NCI-H1105 (cell line): Measurements from ENCODE around the gene FAM131B.

ENCODE experiments used
- DNase-seq: peaks from one replicate; lab custom pipeline; 2025; lab: John Stamatoyannopoulos, UW

FAM131B gene

DNA sequence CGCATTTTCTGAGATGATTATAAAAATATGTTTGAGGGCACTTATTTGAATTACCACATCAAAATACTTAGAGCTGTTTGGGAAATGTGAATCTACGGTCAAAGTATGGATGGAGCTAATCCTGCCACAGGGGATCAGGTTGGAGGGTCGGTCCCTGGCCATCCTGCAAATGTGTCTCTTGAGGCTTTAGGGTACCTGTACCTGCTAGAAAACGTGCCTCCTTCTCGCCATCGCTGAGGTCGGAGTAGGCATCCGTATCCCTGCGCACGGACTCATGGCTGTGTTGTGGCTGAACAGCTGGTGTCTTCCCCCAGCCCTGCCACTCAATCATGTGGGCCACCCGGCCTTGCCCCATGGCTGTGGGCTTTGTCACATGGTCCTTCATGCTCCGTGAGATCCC, 3.9 kb downstream of the FAM131B start:
- DNase-seq, result no peak

- no peak for DNase-seq
Observed at GRCh38 chr7:143356414-143357050, 6.0 kb downstream of the FAM131B start.

GRCh38 chr7:143355450-143356385, 6.8 kb downstream of the FAM131B start:
- no peak for DNase-seq

DNA sequence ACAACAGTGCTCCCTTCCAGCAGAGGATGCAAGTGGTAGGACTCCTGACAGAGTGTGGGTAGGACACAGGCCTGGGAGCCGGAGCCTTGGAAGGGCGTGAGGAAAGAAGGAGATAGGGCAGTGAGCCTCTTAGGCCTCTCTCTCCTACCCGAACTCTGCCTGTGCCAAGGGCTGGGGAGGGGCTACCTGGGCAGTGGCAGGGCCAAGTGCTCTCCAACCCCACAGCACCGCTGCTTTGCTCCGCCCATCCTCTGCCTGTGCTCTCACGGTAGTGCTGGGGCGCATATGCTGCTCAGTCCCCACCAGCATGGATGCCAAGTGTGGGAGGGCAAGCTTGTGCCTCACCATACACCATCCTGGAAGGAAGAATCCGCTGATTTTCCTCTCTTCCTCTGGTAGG, 7.5 kb downstream of the FAM131B start:
- DNase-seq, result no peak

GRCh38 chr7:143354376-143354775, 8.1 kb downstream of the FAM131B start:
- no peak for DNase-seq

- no peak for DNase-seq
Observed at GRCh38 chr7:143352531-143353002, 9.9 kb downstream of the FAM131B start.

DNA sequence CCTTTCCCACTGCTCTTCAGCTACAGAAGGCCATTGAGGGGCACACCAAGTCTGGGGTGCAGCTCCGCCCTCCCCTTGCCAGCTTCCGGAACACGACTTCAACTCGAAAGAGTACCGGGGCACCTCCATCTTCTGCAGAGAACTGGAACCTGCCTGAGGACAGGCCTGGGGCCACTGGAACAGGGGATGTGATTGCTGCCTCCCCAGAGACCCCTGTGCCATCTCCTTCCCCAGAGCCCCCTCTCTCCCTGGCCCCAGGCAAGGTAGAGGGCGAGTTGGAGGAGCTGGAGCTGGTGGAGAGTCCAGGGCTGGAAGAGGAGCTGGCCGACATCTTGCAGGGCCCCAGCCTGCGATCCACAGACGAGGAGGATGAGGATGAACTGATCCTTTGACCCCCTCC, 10.9 kb downstream of the FAM131B start:
- no peak for DNase-seq

- DNase-seq, result no peak
Observed at GRCh38 chr7:143351060-143351459, 11.5 kb downstream of the FAM131B start.

DNA sequence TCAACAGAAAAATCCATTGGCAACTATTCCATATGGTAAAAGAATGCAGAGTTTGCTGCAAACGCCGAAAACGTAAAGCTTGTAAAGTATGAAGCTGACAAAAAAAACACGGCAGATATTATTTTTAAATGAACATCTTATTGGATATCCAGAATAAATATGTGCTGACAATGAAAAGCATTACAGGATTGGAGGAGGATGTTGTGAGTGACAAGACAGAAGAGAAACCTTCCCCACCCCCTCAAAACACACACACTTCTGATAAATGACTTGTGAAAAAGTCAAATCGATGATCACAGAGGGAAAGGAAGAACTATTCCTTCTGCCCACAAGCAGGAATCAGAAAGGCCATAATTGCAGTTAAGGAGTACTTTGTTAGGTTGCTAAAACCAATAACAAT, 14.6 kb downstream of the FAM131B start:
- no peak for DNase-seq

GRCh38 chr7:143346018-143346417, 16.5 kb downstream of the FAM131B start:
- no peak for DNase-seq

DNA sequence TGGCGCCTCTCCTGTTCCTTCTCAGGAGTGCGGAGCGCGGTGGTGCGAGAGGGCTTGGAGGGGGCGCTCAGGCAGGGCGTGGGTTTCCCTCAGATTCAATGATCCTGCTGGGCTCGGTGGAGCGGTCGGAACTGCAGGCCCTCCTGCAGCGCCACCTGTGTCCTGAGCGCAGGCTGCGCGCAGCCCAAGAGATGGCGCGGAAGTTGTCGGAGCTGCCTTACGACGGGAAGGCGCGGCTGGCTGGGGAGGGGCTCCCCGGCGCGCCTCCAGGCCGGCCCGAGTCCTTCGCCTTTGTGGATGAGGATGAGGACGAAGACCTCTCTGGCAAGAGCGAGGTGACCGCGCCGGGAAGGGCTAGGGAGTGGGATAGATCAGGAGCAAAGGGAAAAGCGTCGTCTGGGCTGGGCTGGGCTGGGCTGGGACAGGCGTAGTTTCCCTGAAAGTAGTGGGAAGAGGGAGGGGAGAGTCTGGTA, 17.0 kb downstream of the FAM131B start:
- DNase-seq, result peak; percentile 66

GRCh38 chr7:143343596-143343995, 18.9 kb downstream of the FAM131B start:
- no peak for DNase-seq

DNA sequence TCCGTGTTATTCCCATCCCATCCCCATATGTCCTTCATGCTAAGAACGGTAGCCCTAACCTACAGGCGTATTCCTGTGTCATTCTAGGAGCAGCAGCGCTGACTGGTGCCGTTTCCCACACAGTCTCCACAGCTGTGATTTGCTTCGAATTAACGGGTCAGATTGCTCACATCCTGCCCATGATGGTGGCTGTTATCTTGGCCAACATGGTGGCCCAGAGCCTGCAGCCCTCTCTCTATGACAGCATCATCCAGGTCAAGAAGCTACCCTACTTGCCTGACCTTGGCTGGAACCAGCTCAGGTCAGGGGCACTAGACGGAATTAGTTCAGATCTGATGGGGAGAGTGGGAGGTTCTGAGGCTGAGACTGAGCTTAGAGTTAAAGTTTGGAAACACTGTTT, 20.7 kb downstream of the FAM131B start:
- DNase-seq, result no peak

- DNase-seq, result no peak
Observed at GRCh38 chr7:143337216-143337615, 25.3 kb downstream of the FAM131B start.

- no peak for DNase-seq
Observed at GRCh38 chr7:143334244-143334643, 28.3 kb downstream of the FAM131B start.

- DNase-seq, result no peak
Observed at GRCh38 chr7:143331179-143331801, 31.2 kb downstream of the FAM131B start.

DNA sequence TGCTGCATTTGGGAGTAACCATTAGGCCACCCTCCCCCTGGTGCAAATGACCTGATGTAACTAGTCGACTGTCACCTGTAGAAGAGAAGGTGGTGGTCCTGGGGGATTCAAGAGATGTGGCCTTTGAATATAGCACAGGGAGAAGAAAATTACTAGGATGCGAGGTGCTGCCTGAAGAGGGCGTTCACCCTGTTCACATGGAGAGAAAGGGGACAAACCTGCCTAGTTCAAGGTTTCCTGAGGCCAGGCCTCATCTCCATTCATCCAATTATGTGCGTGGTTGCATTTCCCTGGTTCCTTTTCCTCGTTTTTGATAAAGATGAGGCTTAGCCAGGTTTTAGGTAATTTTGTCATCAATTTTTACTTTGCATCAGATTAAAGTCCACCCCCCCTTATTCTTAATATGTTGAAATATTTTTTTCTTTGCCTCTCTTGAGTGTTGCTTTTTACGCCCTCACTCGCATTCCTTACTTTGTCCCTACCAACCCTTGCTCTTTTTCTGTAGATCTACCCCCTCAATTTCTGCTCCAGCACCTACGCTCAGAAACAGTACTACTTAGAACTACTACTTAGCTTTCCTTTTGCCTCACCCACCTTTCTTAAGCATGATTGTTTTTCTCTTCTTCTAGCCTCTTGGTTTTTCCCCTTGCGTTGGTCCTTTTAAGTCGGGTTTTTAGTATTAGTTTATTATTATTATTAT, 32.9 kb downstream of the FAM131B start:
- no peak for DNase-seq

DNA sequence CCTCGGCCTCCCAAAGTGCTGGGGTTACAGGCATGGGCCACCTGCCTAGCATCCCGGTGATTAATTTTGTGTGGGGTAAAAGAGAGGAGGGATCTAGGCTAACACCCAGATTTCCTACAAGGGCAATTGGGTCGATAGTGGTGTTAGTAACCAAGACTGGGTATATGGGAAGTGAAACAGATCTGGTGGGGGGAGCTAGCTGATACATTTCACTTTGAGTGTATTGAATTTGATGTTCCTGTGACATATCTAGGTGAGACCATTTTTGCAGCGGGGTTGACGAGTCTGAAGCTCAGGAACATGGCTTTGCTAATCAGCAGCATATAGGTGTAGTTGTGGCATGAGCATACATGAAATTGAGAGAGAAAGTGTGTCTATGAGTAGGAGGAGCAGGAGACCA, 34.6 kb downstream of the FAM131B start:
- no peak for DNase-seq

DNA sequence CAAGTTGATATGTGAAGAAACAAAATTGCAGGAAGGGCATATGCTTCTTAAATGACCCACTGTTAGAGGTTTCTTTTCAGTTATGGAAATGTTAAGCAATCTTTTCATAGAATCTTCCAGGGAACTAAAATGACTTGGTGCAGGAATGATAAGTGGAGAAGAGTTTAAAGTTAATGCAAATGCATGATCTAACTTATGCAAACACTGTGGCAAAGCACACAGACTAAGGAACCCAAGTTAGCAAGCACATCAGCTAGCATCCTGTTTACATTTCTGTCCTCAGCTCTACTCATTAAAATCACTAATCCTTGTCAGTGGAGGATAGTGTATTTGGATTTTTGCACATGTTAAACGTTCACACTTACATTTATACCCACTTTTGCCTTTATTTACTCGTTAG, 37.3 kb downstream of the FAM131B start:
- DNase-seq, result no peak

GRCh38 chr7:143323653-143324052, 38.9 kb downstream of the FAM131B start:
- no peak for DNase-seq

- DNase-seq, result no peak
Observed at GRCh38 chr7:143322760-143323633, 39.5 kb downstream of the FAM131B start.
